Retinal pigment epithelial cell (primary cell): Measurements from ENCODE around the gene C2orf72.

ENCODE experiments used
- DNase-seq: peaks from one replicate; pipeline ENCODE4 v3.0.0-alpha.2; 2010; ENCODE audit warnings: low read depth
- H3K4me3 ChIP-seq: 2 replicates; pipeline ENCODE4 v1.5.1; 2011; ENCODE audit warnings: mild to moderate bottlenecking, low read length, control low read depth, moderate library complexity
- TF ChIP-seq, protein P1 (sequence below): conservative IDR thresholded peaks from 2 replicates; pipeline ENCODE4 v1.5.1; 2011; ENCODE audit warnings: low read depth, low read length, control low read depth, inconsistent platforms

Gene C2orf72

DNA sequence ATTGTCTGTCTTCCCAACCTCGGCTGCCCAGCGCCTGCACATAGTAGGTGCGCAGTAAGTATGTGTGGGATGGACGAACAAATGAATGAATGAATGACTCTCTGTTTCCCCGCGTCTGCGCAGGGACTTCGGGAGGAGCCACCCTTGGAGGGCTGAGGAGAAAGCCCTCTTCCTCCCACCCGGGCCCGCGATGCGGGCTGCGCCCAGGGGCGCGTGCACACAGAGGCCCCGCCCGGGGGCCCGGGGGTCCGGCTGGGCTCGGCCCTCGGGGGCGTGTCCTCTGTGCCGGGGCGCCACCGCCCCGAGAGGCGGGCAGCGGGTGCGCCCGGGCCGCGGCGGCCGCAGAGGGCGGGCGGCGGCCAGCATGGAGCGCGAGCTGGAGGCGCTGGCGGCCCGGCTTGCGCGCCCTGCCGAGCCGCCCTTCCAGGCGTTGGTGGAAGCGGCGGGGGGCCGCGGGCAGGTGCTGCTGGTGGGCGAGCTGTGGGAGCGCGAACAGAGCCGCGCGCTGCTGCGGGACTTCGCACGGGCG lies at the start of gene C2orf72:
C2orf72 (plus strand) TSS at position 322 of the 529 bp plus-strand sequence; CDS start at position 365, 43 bp downstream.
- TF ChIP-seq, protein P1, sequence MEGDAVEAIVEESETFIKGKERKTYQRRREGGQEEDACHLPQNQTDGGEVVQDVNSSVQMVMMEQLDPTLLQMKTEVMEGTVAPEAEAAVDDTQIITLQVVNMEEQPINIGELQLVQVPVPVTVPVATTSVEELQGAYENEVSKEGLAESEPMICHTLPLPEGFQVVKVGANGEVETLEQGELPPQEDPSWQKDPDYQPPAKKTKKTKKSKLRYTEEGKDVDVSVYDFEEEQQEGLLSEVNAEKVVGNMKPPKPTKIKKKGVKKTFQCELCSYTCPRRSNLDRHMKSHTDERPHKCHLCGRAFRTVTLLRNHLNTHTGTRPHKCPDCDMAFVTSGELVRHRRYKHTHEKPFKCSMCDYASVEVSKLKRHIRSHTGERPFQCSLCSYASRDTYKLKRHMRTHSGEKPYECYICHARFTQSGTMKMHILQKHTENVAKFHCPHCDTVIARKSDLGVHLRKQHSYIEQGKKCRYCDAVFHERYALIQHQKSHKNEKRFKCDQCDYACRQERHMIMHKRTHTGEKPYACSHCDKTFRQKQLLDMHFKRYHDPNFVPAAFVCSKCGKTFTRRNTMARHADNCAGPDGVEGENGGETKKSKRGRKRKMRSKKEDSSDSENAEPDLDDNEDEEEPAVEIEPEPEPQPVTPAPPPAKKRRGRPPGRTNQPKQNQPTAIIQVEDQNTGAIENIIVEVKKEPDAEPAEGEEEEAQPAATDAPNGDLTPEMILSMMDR = no peak
- no peak for DNase-seq
- H3K4me3 ChIP-seq = peak within 1 kb of the TSS; percentile 37

GRCh38 chr2:230989731-230990130 lies 47.6 kb upstream of the C2orf72 start:
- H3K4me3 ChIP-seq = no peak overlapping the region
- no peak for DNase-seq
- TF ChIP-seq, protein P1 = no peak

GRCh38 chr2:230990131-230990898 lies 47.0 kb upstream of the C2orf72 start:
- no peak for DNase-seq
- TF ChIP-seq, protein P1 = no peak
- no peak overlapping the region for H3K4me3 ChIP-seq

GRCh38 chr2:230990899-230991150 lies 46.5 kb upstream of the C2orf72 start:
- DNase-seq = no peak
- TF ChIP-seq, protein P1 = no peak
- no peak overlapping the region for H3K4me3 ChIP-seq

DNA sequence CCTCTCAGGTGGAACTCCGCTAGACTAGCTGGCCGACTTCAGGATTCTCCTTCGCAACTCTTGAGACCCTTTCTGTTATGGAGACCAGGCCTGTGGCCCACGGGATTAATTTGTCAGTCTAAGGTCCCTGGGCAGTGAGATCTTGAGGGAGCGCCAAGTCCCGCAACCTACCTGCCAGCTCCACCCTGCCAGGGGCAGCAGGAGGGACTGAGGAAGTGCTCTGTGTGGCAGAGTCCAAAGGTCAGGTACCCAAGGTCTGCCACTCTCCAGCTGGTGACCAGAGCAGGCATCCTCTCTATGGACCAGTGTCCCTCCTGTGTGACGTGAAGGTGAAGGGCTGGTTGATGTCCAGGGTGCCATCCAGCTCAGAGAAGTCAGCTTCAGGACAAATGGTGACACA lies 45.7 kb upstream of the C2orf72 start:
- TF ChIP-seq, protein P1 = no peak
- no peak overlapping the region for H3K4me3 ChIP-seq
- no peak for DNase-seq

DNA sequence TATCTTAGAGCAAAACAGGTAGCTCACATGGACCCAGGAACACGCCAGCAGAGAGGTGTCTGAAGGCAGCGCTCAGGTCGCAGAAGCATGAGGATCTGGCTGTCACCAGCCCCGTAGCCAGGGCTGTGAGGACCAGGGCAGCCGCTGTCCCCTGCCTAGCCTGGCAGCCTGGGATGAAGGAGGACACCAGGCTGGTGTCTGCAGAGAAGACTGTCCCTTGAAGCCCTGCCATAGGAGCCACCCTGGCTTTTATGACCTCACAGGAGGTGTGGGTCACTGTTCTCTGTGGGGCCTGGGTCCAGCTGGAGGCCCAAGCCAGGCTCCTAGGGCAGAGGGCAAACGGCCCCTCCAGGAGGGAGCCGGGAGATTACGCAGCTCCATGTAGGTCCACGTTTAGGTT lies 41.5 kb upstream of the C2orf72 start, which contains the start of gene SPATA3:
SPATA3 (plus strand) TSS at position 301 of the 400 bp plus-strand sequence. CDS start 113 bp downstream, outside the sequence.
- TF ChIP-seq, protein P1 = no peak
- DNase-seq = no peak
- no peak within 1 kb of the TSS for H3K4me3 ChIP-seq

GRCh38 chr2:230996661-230997060 lies 40.7 kb upstream of the C2orf72 start:
- DNase-seq = no peak
- no peak overlapping the region for H3K4me3 ChIP-seq
- TF ChIP-seq, protein P1 = no peak
